H1 (cell line): ENCODE data around the gene TET1. TPM values are rescaled to one million over a fixed set of nuclear protein-coding genes. Genes with fewer than 3 reads are reported as not detected.

ENCODE experiments used
- CTCF ChIA-PET: fragments of 300-600 bp; sonication (Branson Sonifier 250); formaldehyde crosslinking; loops from one replicate; lab custom pipeline; 2021; ENCODE audit not compliant: partially characterized antibody; lab: Charles Lee
- POLR2A ChIA-PET: fragments of 300-600 bp; sonication (Branson Sonifier 250); formaldehyde crosslinking; loops from one replicate; lab custom pipeline; 2021; ENCODE audit warnings: inconsistent platforms; ENCODE audit not compliant: partially characterized antibody; lab: Charles Lee
- DNase-seq, 2 experiments: peaks; one replicate each; pipeline versions ENCODE4 v3.0.0 to v3.0.0-alpha.2; 2010 to 2022; ENCODE audit warnings: low spot score in 2 of 2, low read depth in 1 of 2, mixed read lengths in 1 of 2
- FAIRE-seq: peaks from 2 replicates; lab custom pipeline; 2011; peaks lifted over from hg19 to GRCh38; lab: Jason Lieb, UNC
- H2AFZ ChIP-seq: 2 replicates; pipeline ENCODE4 v1.8.1; 2012; ENCODE audit warnings: low read length, inconsistent platforms
- H2AK5ac ChIP-seq: 2 replicates; pipeline ENCODE4 v1.6.1; 2013; ENCODE audit warnings: low read depth, low read length
- H2BK120ac ChIP-seq: replicated peaks from 2 replicates; pipeline ENCODE3; 2013; ENCODE audit warnings: low read depth, low read length, inconsistent platforms
- H2BK12ac ChIP-seq: 2 replicates; pipeline ENCODE4 v1.6.1; 2013; ENCODE audit warnings: low read depth, low read length
- H2BK15ac ChIP-seq: 2 replicates; pipeline ENCODE4 v1.6.1; 2013; ENCODE audit warnings: low read length
- H2BK20ac ChIP-seq: 2 replicates; pipeline ENCODE4 v1.6.1; 2013; ENCODE audit warnings: low read length
- H2BK5ac ChIP-seq: 2 replicates; pipeline ENCODE4 v1.6.1; 2013; ENCODE audit warnings: low read depth, low read length
- H3K14ac ChIP-seq: 2 replicates; pipeline ENCODE4 v1.6.1; 2013; ENCODE audit warnings: inconsistent platforms; ENCODE audit not compliant: insufficient read length
- H3K18ac ChIP-seq: 2 replicates; pipeline ENCODE4 v1.6.1; 2013; ENCODE audit warnings: low read length; ENCODE audit errors: extremely low read depth
- H3K23ac ChIP-seq: 2 replicates; pipeline ENCODE4 v1.6.1; 2013; ENCODE audit warnings: inconsistent platforms; ENCODE audit not compliant: insufficient read length
- H3K23me2 ChIP-seq: 2 replicates; pipeline ENCODE4 v1.6.1; 2013; ENCODE audit warnings: low read depth, low read length
- H3K27ac ChIP-seq: 2 replicates; pipeline ENCODE4 v1.6.1; 2011; ENCODE audit warnings: low read depth, low read length, inconsistent platforms
- H3K27me3 ChIP-seq, 4 experiments: replicated peaks in 1 of 4; 1 replicate in 1 of 4; 2 replicates in 3 of 4; pipeline versions ENCODE4 v1.6.1 to v1.8.1; 2011 to 2013; ENCODE audit warnings: low read length in 3 of 4, mild to moderate bottlenecking in 3 of 4, inconsistent platforms in 2 of 4, mixed read lengths in 2 of 4, moderate library complexity in 1 of 4; ENCODE audit not compliant: control insufficient read depth in 3 of 4, insufficient read depth in 3 of 4; ENCODE audit errors: extremely low read depth in 1 of 4
- H3K36me3 ChIP-seq, 4 experiments: 2 replicates each; pipeline versions ENCODE4 v1.6.1 to v1.8.1; 2011 to 2013; ENCODE audit warnings: mild to moderate bottlenecking in 4 of 4, low read length in 3 of 4, moderate library complexity in 2 of 4, control low read depth in 1 of 4, inconsistent platforms in 1 of 4; ENCODE audit not compliant: insufficient read depth in 4 of 4, control insufficient read depth in 2 of 4
- H3K4ac ChIP-seq: replicated peaks from 2 replicates; pipeline ENCODE3; 2013; ENCODE audit warnings: low read length, low read depth, mixed read lengths, inconsistent platforms; ENCODE audit not compliant: insufficient read length
- H3K4me1 ChIP-seq, 4 experiments: replicated peaks in 1 of 4; 1 replicate in 1 of 4; 2 replicates in 3 of 4; pipeline versions ENCODE4 v1.6.1 to v1.8.1; 2011 to 2013; ENCODE audit warnings: low read length in 3 of 4, inconsistent platforms in 2 of 4, mixed read lengths in 1 of 4; ENCODE audit not compliant: insufficient read depth in 4 of 4, control insufficient read depth in 3 of 4
- H3K4me2 ChIP-seq, 2 experiments: 2 replicates each; pipeline versions ENCODE4 v1.6.1 to v1.8.1; 2011 to 2013; ENCODE audit warnings: low read depth in 2 of 2, low read length in 2 of 2, control low read depth in 1 of 2, inconsistent platforms in 1 of 2, mild to moderate bottlenecking in 1 of 2; ENCODE audit not compliant: insufficient read depth in 1 of 2
- H3K4me3 ChIP-seq, 4 experiments: fragments of 200-600, 300-600 bp in 1 of 4; sonication (generic), shearing (Covaris generic), sonication (Bioruptor Twin) in 1 of 4; 2 replicates each; pipeline versions ENCODE4 v1.5.1 to v1.8.1; 2011 to 2016; ENCODE audit warnings: low read length in 4 of 4, low read depth in 3 of 4, control low read depth in 2 of 4, inconsistent platforms in 2 of 4, mild to moderate bottlenecking in 2 of 4, mixed read lengths in 1 of 4, moderate library complexity in 1 of 4; ENCODE audit not compliant: insufficient read depth in 2 of 4; ENCODE audit errors: extremely low read depth in 1 of 4
- H3K56ac ChIP-seq: replicated peaks from 2 replicates; pipeline ENCODE3; 2013; ENCODE audit warnings: low read depth, mild to moderate bottlenecking, mixed read lengths, low read length, inconsistent platforms; ENCODE audit not compliant: insufficient read length
- H3K79me1 ChIP-seq: 2 replicates; pipeline ENCODE4 v1.6.1; 2013; ENCODE audit warnings: low read depth, low read length, control low read depth
- H3K79me2 ChIP-seq, 2 experiments: 2 replicates each; pipeline versions ENCODE4 v1.6.1 to v1.8.1; 2012 to 2013; ENCODE audit warnings: low read length in 2 of 2, mild to moderate bottlenecking in 2 of 2, inconsistent platforms in 1 of 2; ENCODE audit not compliant: insufficient read depth in 2 of 2, control insufficient read depth in 1 of 2
- H3K9ac ChIP-seq, 4 experiments: replicated peaks in 1 of 4; 1 replicate in 1 of 4; 2 replicates in 3 of 4; pipeline versions ENCODE4 v1.6.1 to v1.8.1; 2011 to 2013; ENCODE audit warnings: low read depth in 3 of 4, low read length in 3 of 4, control low read depth in 2 of 4, mild to moderate bottlenecking in 2 of 4, moderate library complexity in 2 of 4, inconsistent platforms in 1 of 4; ENCODE audit errors: extremely low read depth in 1 of 4
- H3K9me3 ChIP-seq, 2 experiments: 2 replicates each; pipeline versions ENCODE4 v1.6.1 to v1.8.1; 2012 to 2013; ENCODE audit warnings: mild to moderate bottlenecking in 2 of 2, moderate library complexity in 2 of 2, control low read depth in 1 of 2, inconsistent platforms in 1 of 2, low read depth in 1 of 2, low read length in 1 of 2, mixed read lengths in 1 of 2; ENCODE audit not compliant: insufficient read depth in 2 of 2
- H4K20me1 ChIP-seq, 2 experiments: replicated peaks in 1 of 2; 2 replicates each; pipeline versions ENCODE3 to v1.8.1; 2011 to 2013; ENCODE audit warnings: inconsistent platforms in 2 of 2, low read length in 2 of 2, mild to moderate bottlenecking in 1 of 2; ENCODE audit not compliant: insufficient read depth in 2 of 2, control insufficient read depth in 1 of 2
- H4K5ac ChIP-seq: 2 replicates; pipeline ENCODE4 v1.6.1; 2013; ENCODE audit warnings: low read length, low read depth, mixed read lengths, inconsistent platforms; ENCODE audit not compliant: insufficient read length
- H4K8ac ChIP-seq: 2 replicates; pipeline ENCODE4 v1.8.0; 2013; ENCODE audit warnings: mild to moderate bottlenecking, moderate library complexity, low read length, inconsistent platforms; ENCODE audit not compliant: insufficient read depth; ENCODE audit errors: extremely low read depth
- H4K91ac ChIP-seq: replicated peaks from 2 replicates; pipeline ENCODE3; 2013; ENCODE audit warnings: low read length, mixed read lengths, inconsistent platforms; ENCODE audit not compliant: insufficient read length
- WGBS, 2 experiments: shearing (Covaris generic) in 1 of 2; methylation state at CpG; one replicate each; pipeline versions ENCODE4 v1.1.6 to v1.1.7; 2013 to 2015; ENCODE audit warnings: low lambda C conversion rate in 2 of 2, mixed read lengths in 2 of 2, inconsistent platforms in 1 of 2, low coverage in 1 of 2, missing lambda C conversion rate in 1 of 2; ENCODE audit not compliant: insufficient replicate concordance in 2 of 2, insufficient coverage in 1 of 2, insufficient read length in 1 of 2; ENCODE audit errors: extremely low coverage in 1 of 2, missing lambda C conversion rate in 1 of 2; 5-methylcytosine and 5-hydroxymethylcytosine counted together
- polyA plus RNA-seq, 7 experiments: library from polyadenylated mRNA; depleted of rRNA in 3 of 7; stranded (reverse) in 5 of 7; unstranded in 2 of 7; fragments of >200 nt in 5 of 7; fragments of 200-250 nt in 2 of 7; gene quantifications; 1 replicate in 5 of 7; 2 replicates in 1 of 7; 4 replicates in 1 of 7; pipeline versions ENCODE4 v1.2.1 to v1.2.3, GENCODE V29; 2011 to 2013; ENCODE audit warnings: missing spikeins in 2 of 7, mixed read lengths in 2 of 7
- total RNA-seq: library from RNA; stranded (reverse); fragmentation: NEBNext Ultra II Directional; extraction: Animal tissue kit (Norgen Biotek cat#: 25700); gene quantifications from 2 replicates; pipeline ENCODE4 v1.2.1, GENCODE V29; 2021

The TET1 gene
- total and polyA plus RNA-seq, 2 of the 8 experiments (the other 6 are each of a cell fraction or from before 2014, with no cell fraction given) = 15.2 to 69.3 TPM

DNA sequence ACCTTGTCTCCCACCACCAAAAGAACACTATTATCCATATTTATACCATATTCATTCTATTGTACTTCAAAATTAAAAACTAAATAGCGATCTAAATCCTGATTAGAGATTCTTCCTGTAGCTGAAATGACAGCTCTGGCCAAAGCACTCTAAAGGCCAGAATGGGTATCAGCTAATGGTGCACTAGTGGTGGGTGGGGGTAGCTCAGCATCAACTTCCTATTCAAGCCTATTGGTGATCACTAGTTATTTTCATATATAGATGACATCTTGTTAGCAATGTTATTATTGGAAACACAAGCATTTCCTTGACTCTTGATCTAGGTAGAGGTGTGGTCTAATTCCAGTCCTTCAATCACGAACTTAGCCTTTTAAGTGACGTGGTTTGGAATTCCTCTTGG lies 43.6 kb downstream of the TET1 start:
- Histone ChIP-seq H3K4me3 (no peak overlapping the region), H2BK20ac (no peak overlapping the region), H3K23me2 (peaks cover 3% of the 10 kb centered on the region; the same call in 1 of the 2 replicates), H4K8ac (no peak overlapping the region), H2AK5ac (no peak overlapping the region), H3K9me3 (no peaks in the 10 kb centered on the region), H3K14ac (no peak overlapping the region), H3K4me1 (peaks cover 6 to 18% (median 13%) of the 10 kb centered on the region in 4 experiments), H3K36me3 (peaks cover 0 to 24% (median 4%) of the 10 kb centered on the region in 4 experiments; a peak in 4 of 8 replicates), H3K27ac (no peak overlapping the region), H3K4me2 (no peak overlapping the region), H2BK12ac (no peak overlapping the region), H3K79me2 (peaks cover 0 to 58% of the 10 kb centered on the region in 2 experiments; a peak in 3 of 4 replicates), H3K79me1 (peaks cover 7% of the 10 kb centered on the region), H3K18ac (no peak overlapping the region), H3K56ac (no peak overlapping the region), H3K9ac (no peak overlapping the region), H3K4ac (no peak overlapping the region), H2BK5ac (no peak overlapping the region), H4K91ac (no peak overlapping the region), H2BK15ac (no peak overlapping the region), H2BK120ac (no peak overlapping the region), H3K27me3 (no peaks in the 10 kb centered on the region), H4K5ac (no peak overlapping the region), H4K20me1 (peaks cover 0 to 13% of the 10 kb centered on the region in 2 experiments), H3K23ac (no peak overlapping the region), H2AFZ (no peak overlapping the region)
- WGBS, 2 experiments = 93% methylated on average over 3 of the region's 3 CpGs; no CpG with 5 or more reads in 1 of the 2 experiments
- DNase-seq (no peak), FAIRE-seq (no peak)
- ChIA-PET POLR2A (interaction anchor here (1.0 to 1.6 kb wide), 3 partner anchors 12 to 54 kb away, joined by 3 to 4 read pairs (median 3); no protein-coding TSS in a partner anchor), CTCF (interaction anchor here (1.1 to 1.5 kb wide), 4 partner anchors 11 to 51 kb away, joined by 3 to 6 read pairs (median 4); no protein-coding TSS in a partner anchor)
